ENCODE measurements around the gene CWH43. TPM values are rescaled to one million over a fixed set of nuclear protein-coding genes. Genes with fewer than 3 reads are reported as not detected.

Gene CWH43
- total RNA-seq, 2 donors from 2014 or later = not detected

DNA sequence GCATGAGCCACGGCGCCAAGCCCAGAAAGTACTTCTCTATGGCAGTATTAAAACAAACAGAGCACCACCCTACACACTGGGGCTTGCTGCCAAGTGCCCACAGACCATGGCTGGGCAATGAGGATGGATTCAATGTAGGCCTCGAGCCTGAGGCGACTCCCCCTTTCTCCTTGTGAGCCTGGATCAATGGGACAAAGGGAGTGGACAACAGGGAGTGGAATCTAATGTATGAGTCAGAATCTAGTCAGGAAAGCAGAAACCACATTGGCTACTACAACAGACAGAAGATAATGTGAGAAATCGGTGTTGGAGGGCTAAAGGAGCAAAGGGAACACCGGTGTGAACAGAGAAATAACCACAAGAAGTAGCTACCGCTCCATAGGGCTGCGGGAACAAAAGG, 41.8 kb upstream of the CWH43 start:
- H3K4me1 ChIP-seq (ENCODE audit: control insufficient read depth in 1 of 2, low read depth in 2 of 2) = no peaks in the 10 kb centered on the region
- no peak overlapping the region for H3K27ac ChIP-seq
- DNase-seq (ENCODE audit: low spot score) = no peak
- no peaks in the 10 kb centered on the region for H3K9me3 ChIP-seq
- no peaks in the 10 kb centered on the region for H3K27me3 ChIP-seq (replicated peaks; ENCODE audit: insufficient read depth)
- no peak for TF ChIP-seq CTCF (IDR thresholded peaks at IDR 0.05)
- ATAC-seq (ENCODE audit: insufficient number of reproducible peaks, low FRiP score, low read depth) = no peak
- no peak overlapping the region for H3K4me3 ChIP-seq
- H3K36me3 ChIP-seq = no peaks in the 10 kb centered on the region

GRCh38 chr4:48944756-48945241, 41.3 kb upstream of the CWH43 start:
- TF ChIP-seq CTCF (IDR thresholded peaks at IDR 0.05) = no peak
- Histone ChIP-seq H3K4me3 (no peak overlapping the region), H3K4me1 (ENCODE audit: control insufficient read depth in 1 of 2, low read depth in 2 of 2) (no peaks in the 10 kb centered on the region), H3K27ac (no peak overlapping the region), H3K9me3 (no peaks in the 10 kb centered on the region), H3K36me3 (no peaks in the 10 kb centered on the region), H3K27me3 (replicated peaks; ENCODE audit: insufficient read depth) (no peaks in the 10 kb centered on the region)
- no peak for ATAC-seq (ENCODE audit: insufficient number of reproducible peaks, low FRiP score, low read depth)
- DNase-seq (ENCODE audit: low spot score) = no peak

GRCh38 chr4:48945981-48946380, 40.1 kb upstream of the CWH43 start:
- DNase-seq (ENCODE audit: low spot score) (no peak), ATAC-seq (ENCODE audit: insufficient number of reproducible peaks, low FRiP score, low read depth) (no peak)

GRCh38 chr4:48947731-48948130, 38.3 kb upstream of the CWH43 start:
- ATAC-seq (ENCODE audit: insufficient number of reproducible peaks, low FRiP score, low read depth) (no peak), DNase-seq (ENCODE audit: low spot score) (no peak)
- Histone ChIP-seq H3K4me3 (no peak overlapping the region), H3K27ac (no peak overlapping the region), H3K27me3 (replicated peaks; ENCODE audit: insufficient read depth) (no peaks in the 10 kb centered on the region), H3K4me1 (ENCODE audit: control insufficient read depth in 1 of 2, low read depth in 2 of 2) (no peaks in the 10 kb centered on the region), H3K36me3 (no peaks in the 10 kb centered on the region), H3K9me3 (no peaks in the 10 kb centered on the region)
- no peak for TF ChIP-seq CTCF (IDR thresholded peaks at IDR 0.05)

More at GRCh38 chr4:48945981-48946380, 40.1 kb upstream of the CWH43 start:
- Histone ChIP-seq H3K4me3 (no peak overlapping the region), H3K9me3 (no peaks in the 10 kb centered on the region), H3K27ac (no peak overlapping the region), H3K27me3 (replicated peaks; ENCODE audit: insufficient read depth) (no peaks in the 10 kb centered on the region), H3K36me3 (no peaks in the 10 kb centered on the region), H3K4me1 (ENCODE audit: control insufficient read depth in 1 of 2, low read depth in 2 of 2) (no peaks in the 10 kb centered on the region)
- no peak for TF ChIP-seq CTCF (IDR thresholded peaks at IDR 0.05)

DNA sequence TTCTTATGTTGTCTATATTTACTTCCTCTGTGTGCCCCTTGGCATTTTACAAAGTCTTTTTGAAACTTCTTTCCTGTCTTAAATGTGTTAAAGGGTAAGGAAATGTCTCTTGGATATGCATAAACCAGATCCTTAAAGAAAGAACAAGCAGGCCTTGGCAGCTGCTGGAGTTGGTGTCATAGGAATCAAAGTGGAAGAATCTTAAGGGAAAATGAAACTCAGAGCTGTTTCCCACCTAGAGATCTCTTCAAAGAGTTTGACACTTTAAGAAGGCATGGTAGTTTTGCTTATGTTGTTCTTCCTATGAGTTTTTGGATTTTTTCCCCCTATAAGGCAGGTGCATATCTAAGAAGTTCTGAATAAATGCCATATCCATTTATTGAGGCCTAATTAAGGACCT, 37.0 kb upstream of the CWH43 start:
- no peak for ATAC-seq (ENCODE audit: insufficient number of reproducible peaks, low FRiP score, low read depth)
- Histone ChIP-seq H3K9me3 (no peaks in the 10 kb centered on the region), H3K4me3 (no peak overlapping the region), H3K4me1 (ENCODE audit: control insufficient read depth in 1 of 2, low read depth in 2 of 2) (no peaks in the 10 kb centered on the region), H3K27ac (no peak overlapping the region), H3K27me3 (replicated peaks; ENCODE audit: insufficient read depth) (no peaks in the 10 kb centered on the region), H3K36me3 (no peaks in the 10 kb centered on the region)
- TF ChIP-seq CTCF (IDR thresholded peaks at IDR 0.05) = no peak
- no peak for DNase-seq (ENCODE audit: low spot score)
